ENCODE measurements around the gene NOTCH2. TPM values are rescaled to one million over a fixed set of nuclear protein-coding genes. Genes with fewer than 3 reads are reported as not detected.

Gene NOTCH2
- total RNA-seq, 1 experiment from 2014 or later, result 79.6 TPM

GRCh38 chr1:119895102-119895501, 174.4 kb downstream of the NOTCH2 start:
- CTCF ChIA-PET, result no interaction called here
- intact Hi-C loops (cut with micrococcal nuclease; ENCODE audit: unreplicated experiment), result no loop called here
- H3K27ac Mint-ChIP-seq (ENCODE audit: unreplicated experiment), result no peak overlapping the region
- no TSS peak for BruUV-seq (replicated peaks)
- no peaks in the 10 kb centered on the region for H3K36me3 Mint-ChIP-seq (ENCODE audit: insufficient read depth, unreplicated experiment)
- no peak overlapping the region for H3K4me3 Mint-ChIP-seq (ENCODE audit: low read depth, unreplicated experiment)
- H3K9me3 Mint-ChIP-seq (ENCODE audit: low read depth, unreplicated experiment), result no peaks in the 10 kb centered on the region
- DNase-seq, result no peak
- no peak for TF ChIP-seq CTCF (IDR thresholded peaks at IDR 0.05; ENCODE audit: unreplicated experiment)
- no peaks in the 10 kb centered on the region for H3K4me1 Mint-ChIP-seq (ENCODE audit: low read depth, unreplicated experiment)
- H3K27me3 Mint-ChIP-seq (ENCODE audit: unreplicated experiment), result peaks cover 9% of the 10 kb centered on the region

DNA sequence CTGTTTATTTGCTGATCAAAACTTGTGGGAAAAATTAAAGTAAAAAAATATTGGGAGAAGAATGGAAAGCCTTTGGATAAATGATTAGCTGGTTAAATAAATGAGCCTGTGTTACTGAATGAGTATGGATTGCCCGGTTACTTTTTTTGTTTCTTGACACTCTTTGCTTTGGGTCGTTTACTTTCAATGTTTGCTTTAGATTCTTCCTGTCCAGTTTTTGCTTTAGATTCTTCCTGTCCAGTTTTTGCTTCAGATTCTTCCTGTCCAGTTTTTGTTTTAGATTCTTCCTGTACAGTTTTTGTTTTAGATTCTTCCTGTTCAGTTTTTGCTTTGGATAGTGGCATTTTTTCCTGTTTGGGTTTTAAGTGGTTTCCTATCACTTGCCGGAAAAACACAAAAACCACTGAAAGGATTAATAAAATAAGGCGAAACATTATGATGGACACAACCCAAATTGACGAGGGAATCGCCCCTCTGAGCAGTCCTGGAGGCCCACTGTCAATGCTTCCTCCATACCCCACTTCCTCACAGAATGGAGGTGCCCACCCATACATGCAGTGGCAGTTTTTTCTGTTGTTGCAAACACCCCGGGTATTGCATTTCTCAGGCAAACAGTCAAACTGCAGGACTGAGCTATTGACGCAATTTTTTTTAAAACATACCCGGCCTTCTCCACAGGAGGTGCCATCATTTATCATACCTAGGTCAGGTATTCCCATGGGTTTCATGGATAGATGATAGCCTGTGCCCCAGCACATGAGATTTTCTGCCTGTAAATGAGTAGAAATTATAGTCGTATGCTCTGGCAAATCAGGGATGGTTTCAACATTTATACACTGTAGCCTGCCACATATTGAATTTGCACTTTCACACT, 175.4 kb downstream of the NOTCH2 start:
- CTCF ChIA-PET, result no interaction called here
- TF ChIP-seq CTCF (IDR thresholded peaks at IDR 0.05; ENCODE audit: unreplicated experiment), result no peak
- no TSS peak for BruUV-seq (replicated peaks)

GRCh38 chr1:119893238-119893791, 176.1 kb downstream of the NOTCH2 start:
- H3K27ac Mint-ChIP-seq (ENCODE audit: unreplicated experiment), result no peak overlapping the region

More for the DNA sequence above, 175.4 kb downstream of the NOTCH2 start:
- intact Hi-C loops (cut with micrococcal nuclease; ENCODE audit: unreplicated experiment), result no loop called here
- no peak overlapping the region for H3K4me3 Mint-ChIP-seq (ENCODE audit: low read depth, unreplicated experiment)
- H3K9me3 Mint-ChIP-seq (ENCODE audit: low read depth, unreplicated experiment), result no peaks in the 10 kb centered on the region
- H3K27ac Mint-ChIP-seq (ENCODE audit: unreplicated experiment), result no peak overlapping the region
- no peaks in the 10 kb centered on the region for H3K4me1 Mint-ChIP-seq (ENCODE audit: low read depth, unreplicated experiment)
- DNase-seq, result no peak
- H3K27me3 Mint-ChIP-seq (ENCODE audit: unreplicated experiment), result peaks cover 9% of the 10 kb centered on the region
- no peaks in the 10 kb centered on the region for H3K36me3 Mint-ChIP-seq (ENCODE audit: insufficient read depth, unreplicated experiment)

DNA sequence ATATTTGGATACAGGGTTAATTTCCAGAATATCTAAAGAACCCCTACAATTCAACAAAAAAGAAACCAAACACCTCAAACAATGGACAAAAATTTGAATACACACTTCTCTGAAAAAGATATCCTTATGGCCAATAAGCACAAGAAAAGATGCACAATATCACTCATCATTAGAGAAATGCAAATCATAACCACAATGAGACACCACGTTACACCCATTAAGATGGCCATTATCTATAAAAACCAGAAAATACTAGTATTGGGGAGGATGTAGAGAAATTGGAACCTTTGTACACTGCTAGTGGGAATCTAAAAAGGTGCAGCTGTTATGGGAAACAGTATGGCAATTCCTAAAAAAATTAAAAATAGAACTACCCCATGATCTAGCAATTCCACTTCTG, 178.1 kb downstream of the NOTCH2 start:
- Mint-ChIP-seq H3K4me3 (ENCODE audit: low read depth, unreplicated experiment) (no peak overlapping the region), H3K27ac (ENCODE audit: unreplicated experiment) (no peak overlapping the region), H3K4me1 (ENCODE audit: low read depth, unreplicated experiment) (no peaks in the 10 kb centered on the region), H3K27me3 (ENCODE audit: unreplicated experiment) (peaks cover 6% of the 10 kb centered on the region), H3K36me3 (ENCODE audit: insufficient read depth, unreplicated experiment) (no peaks in the 10 kb centered on the region), H3K9me3 (ENCODE audit: low read depth, unreplicated experiment) (no peaks in the 10 kb centered on the region)
- intact Hi-C loops (cut with micrococcal nuclease; ENCODE audit: unreplicated experiment), result no loop called here
- no TSS peak for BruUV-seq (replicated peaks)
- CTCF ChIA-PET, result interaction anchor here (1.3 kb wide), 1 partner anchor 19 kb away, joined by 3 read pairs; no protein-coding TSS in a partner anchor
- DNase-seq, result no peak
- TF ChIP-seq CTCF (IDR thresholded peaks at IDR 0.05; ENCODE audit: unreplicated experiment), result no peak

More at GRCh38 chr1:119893238-119893791, 176.1 kb downstream of the NOTCH2 start:
- H3K9me3 Mint-ChIP-seq (ENCODE audit: low read depth, unreplicated experiment), result no peaks in the 10 kb centered on the region
- no peaks in the 10 kb centered on the region for H3K36me3 Mint-ChIP-seq (ENCODE audit: insufficient read depth, unreplicated experiment)
- peaks cover 9% of the 10 kb centered on the region for H3K27me3 Mint-ChIP-seq (ENCODE audit: unreplicated experiment)
- no TSS peak for BruUV-seq (replicated peaks)
- no peaks in the 10 kb centered on the region for H3K4me1 Mint-ChIP-seq (ENCODE audit: low read depth, unreplicated experiment)
- CTCF ChIA-PET, result no interaction called here
- H3K4me3 Mint-ChIP-seq (ENCODE audit: low read depth, unreplicated experiment), result no peak overlapping the region
- intact Hi-C loops (cut with micrococcal nuclease; ENCODE audit: unreplicated experiment), result no loop called here
- TF ChIP-seq CTCF (IDR thresholded peaks at IDR 0.05; ENCODE audit: unreplicated experiment), result no peak
- DNase-seq, result no peak
